IPS-15b (cell line): Measurements from ENCODE around the gene C10orf143.
A peak's percentile ranks its signal among the peaks of the same experiment; 100 is the strongest.
"Not testable (repeated sequence)": the region's sequence is repeated elsewhere in the genome, so short reads cannot be mapped to it uniquely, and the experiment has no call there.

Experiments used
- H3K27me3 ChIP-seq: one replicate; pipeline ENCODE4 v1.6.1; 2013; ENCODE audit warnings: low read length; ENCODE audit not compliant: control insufficient read depth, insufficient read depth
- H3K36me3 ChIP-seq: one replicate; pipeline ENCODE4 v1.6.1; 2013; ENCODE audit warnings: low read length; ENCODE audit not compliant: control insufficient read depth, insufficient read depth
- H3K4me1 ChIP-seq: one replicate; pipeline ENCODE4 v1.6.1; 2013; ENCODE audit warnings: mild to moderate bottlenecking, low read length; ENCODE audit not compliant: control insufficient read depth, insufficient read depth
- H3K4me3 ChIP-seq: one replicate; pipeline ENCODE4 v1.5.1; 2013; ENCODE audit warnings: low read depth, low read length
- H3K9ac ChIP-seq: one replicate; pipeline ENCODE4 v1.6.1; 2013; ENCODE audit warnings: low read depth, mild to moderate bottlenecking, low read length
- H3K9me3 ChIP-seq: one replicate; pipeline ENCODE4 v1.6.1; 2013; ENCODE audit warnings: mild to moderate bottlenecking, low read length; ENCODE audit not compliant: control insufficient read depth, insufficient read depth

C10orf143 gene

GRCh38 chr10:130108934-130109604 is 1.6 kb downstream of the C10orf143 start:
- Histone ChIP-seq H3K4me1 (peaks cover 6% of the 10 kb centered on the region), H3K9ac (no peak overlapping the region), H3K36me3 (no peaks in the 10 kb centered on the region), H3K9me3 (no peaks in the 10 kb centered on the region), H3K27me3 (peaks cover 4% of the 10 kb centered on the region), H3K4me3 (peak overlapping the region; percentile 98)

GRCh38 chr10:130108146-130108545 is 2.5 kb downstream of the C10orf143 start:
- not testable (repeated sequence) for H3K9me3 ChIP-seq, H3K27me3 ChIP-seq, H3K4me1 ChIP-seq, H3K36me3 ChIP-seq, H3K4me3 ChIP-seq, H3K9ac ChIP-seq

- Histone ChIP-seq H3K4me3 (peak overlapping the region; percentile 46), H3K27me3 (peaks cover 4% of the 10 kb centered on the region), H3K4me1 (peaks cover 6% of the 10 kb centered on the region), H3K36me3 (no peaks in the 10 kb centered on the region), H3K9ac (no peak overlapping the region), H3K9me3 (no peaks in the 10 kb centered on the region)
These were observed 4.9 kb downstream of the C10orf143 start for GRCh38 chr10:130105724-130106123.

GRCh38 chr10:130099344-130099743 is 11.3 kb downstream of the C10orf143 start:
- H3K9ac ChIP-seq: no peak overlapping the region
- H3K27me3 ChIP-seq: no peaks in the 10 kb centered on the region
- no peaks in the 10 kb centered on the region for H3K9me3 ChIP-seq
- no peaks in the 10 kb centered on the region for H3K4me1 ChIP-seq
- H3K36me3 ChIP-seq: no peaks in the 10 kb centered on the region
- H3K4me3 ChIP-seq: no peak overlapping the region

- not testable (repeated sequence) for H3K36me3 ChIP-seq, H3K4me3 ChIP-seq, H3K4me1 ChIP-seq, H3K9ac ChIP-seq, H3K27me3 ChIP-seq, H3K9me3 ChIP-seq
These were observed 20.1 kb downstream of the C10orf143 start for GRCh38 chr10:130090565-130090964.

- no peak overlapping the region for H3K4me3 ChIP-seq
- H3K9me3 ChIP-seq: no peaks in the 10 kb centered on the region
- H3K27me3 ChIP-seq: no peaks in the 10 kb centered on the region
These were observed 30.2 kb downstream of the C10orf143 start for GRCh38 chr10:130080461-130080814.

GRCh38 chr10:130079614-130080460 is 30.8 kb downstream of the C10orf143 start:
- Histone ChIP-seq H3K4me3 (no peak overlapping the region), H3K36me3 (no peaks in the 10 kb centered on the region), H3K27me3 (no peaks in the 10 kb centered on the region), H3K9me3 (no peaks in the 10 kb centered on the region), H3K9ac (no peak overlapping the region), H3K4me1 (peaks cover 6% of the 10 kb centered on the region)

More at GRCh38 chr10:130080461-130080814, 30.2 kb downstream of the C10orf143 start:
- Histone ChIP-seq H3K4me1 (peaks cover 6% of the 10 kb centered on the region), H3K9ac (no peak overlapping the region), H3K36me3 (no peaks in the 10 kb centered on the region)

- Histone ChIP-seq H3K9ac (no peak overlapping the region), H3K9me3 (no peaks in the 10 kb centered on the region), H3K4me1 (peaks cover 6% of the 10 kb centered on the region), H3K36me3 (no peaks in the 10 kb centered on the region), H3K27me3 (no peaks in the 10 kb centered on the region), H3K4me3 (no peak overlapping the region)
These were observed 32.5 kb downstream of the C10orf143 start for GRCh38 chr10:130078120-130078519.

- peaks cover 6% of the 10 kb centered on the region for H3K4me1 ChIP-seq
- H3K36me3 ChIP-seq: no peaks in the 10 kb centered on the region
- H3K9me3 ChIP-seq: no peaks in the 10 kb centered on the region
These were observed 33.9 kb downstream of the C10orf143 start for GRCh38 chr10:130076681-130077080.

GRCh38 chr10:130074639-130075038 is 36.0 kb downstream of the C10orf143 start:
- H3K9me3 ChIP-seq: no peaks in the 10 kb centered on the region
- no peaks in the 10 kb centered on the region for H3K36me3 ChIP-seq

More at GRCh38 chr10:130076681-130077080, 33.9 kb downstream of the C10orf143 start:
- Histone ChIP-seq H3K9ac (no peak overlapping the region), H3K4me3 (no peak overlapping the region), H3K27me3 (no peaks in the 10 kb centered on the region)

GRCh38 chr10:130073912-130074311 is 36.7 kb downstream of the C10orf143 start:
- Histone ChIP-seq H3K4me3 (no peak overlapping the region), H3K9ac (no peak overlapping the region), H3K36me3 (no peaks in the 10 kb centered on the region), H3K4me1 (peaks cover 6% of the 10 kb centered on the region), H3K9me3 (no peaks in the 10 kb centered on the region), H3K27me3 (no peaks in the 10 kb centered on the region)

More at GRCh38 chr10:130074639-130075038, 36.0 kb downstream of the C10orf143 start:
- no peaks in the 10 kb centered on the region for H3K27me3 ChIP-seq
- H3K4me1 ChIP-seq: peaks cover 6% of the 10 kb centered on the region
- H3K4me3 ChIP-seq: no peak overlapping the region
- no peak overlapping the region for H3K9ac ChIP-seq

GRCh38 chr10:130072247-130072646 is 38.4 kb downstream of the C10orf143 start:
- no peak overlapping the region for H3K9ac ChIP-seq
- no peaks in the 10 kb centered on the region for H3K36me3 ChIP-seq
- H3K27me3 ChIP-seq: no peaks in the 10 kb centered on the region
- no peaks in the 10 kb centered on the region for H3K9me3 ChIP-seq
- no peaks in the 10 kb centered on the region for H3K4me1 ChIP-seq
- H3K4me3 ChIP-seq: no peak overlapping the region
